Esophagus squamous epithelium (tissue), 5 donors: Measurements from ENCODE around the gene ADIG. TPM values are rescaled to one million over a fixed set of nuclear protein-coding genes. Genes with fewer than 3 reads are reported as not detected.
A peak's percentile ranks its signal among the peaks of the same experiment; 100 is the strongest.

Source experiments
- DNase-seq: peaks from one replicate; lab custom pipeline; 2025; lab: John Stamatoyannopoulos, UW
- H3K27ac ChIP-seq, 4 donors: fragments of 200-600 bp; sonication (generic); one replicate each; pipeline ENCODE4 v1.5.1; 2016 to 2019; ENCODE audit warnings: mild to moderate bottlenecking in 1 of 4
- H3K27me3 ChIP-seq, 4 donors: fragments of 200-600 bp; sonication (generic); 1 replicate in 3 of 4; 2 replicates in 1 of 4; pipeline versions ENCODE4 v1.5.1 to v1.6.0; 2017 to 2021; ENCODE audit warnings: antibody characterized with exemption in 1 of 4
- H3K36me3 ChIP-seq, 3 donors: fragments of 200-600 bp; sonication (generic); one replicate each; pipeline ENCODE4 v1.5.1; 2016 to 2019
- H3K4me1 ChIP-seq, 3 donors: fragments of 200-600 bp; sonication (generic); one replicate each; pipeline ENCODE4 v1.5.1; 2017 to 2019
- H3K4me3 ChIP-seq, 4 donors: fragments of 200-600 bp; sonication (generic); 1 replicate in 3 of 4; 2 replicates in 1 of 4; pipeline ENCODE4 v1.5.1; 2016 to 2019; ENCODE audit warnings: mild to moderate bottlenecking in 2 of 4, moderate library complexity in 1 of 4
- H3K9me3 ChIP-seq, 3 donors: fragments of 200-600 bp; sonication (generic); one replicate each; pipeline ENCODE4 v1.5.1; 2016 to 2019
- POLR2A ChIP-seq, 4 donors: fragments of 450-650 bp; IDR thresholded peaks; one replicate each; pipeline ENCODE4 v1.6.1; 2017; ENCODE audit warnings: antibody characterized with exemption in 4 of 4, mild to moderate bottlenecking in 4 of 4, moderate library complexity in 3 of 4
- WGBS, 2 donors: methylation state at CpG; one replicate each; pipeline ENCODE4 v1.1.5; 2018; 5-methylcytosine and 5-hydroxymethylcytosine counted together
- intact Hi-C: fragments of 100-400 bp; cut with DNase I; formaldehyde crosslinking; loops from one replicate; pipeline ENCODE4 v1.15.0; 2022
- total RNA-seq, 4 donors: library from RNA; depleted of rRNA; stranded (reverse); fragments of >200 nt; gene quantifications; one replicate each; pipeline ENCODE4 v1.1.0, GENCODE V29; 2016
- TF ChIP-seq, protein P1 (sequence below), 6 experiments: fragments of 450-650 bp in 4 of 6; fragments of 200-600 bp in 2 of 6; sonication (generic) in 2 of 6; IDR thresholded peaks; one replicate each; pipeline ENCODE4 v1.5.1; 2016 to 2019; ENCODE audit warnings: antibody characterized with exemption in 6 of 6, mild to moderate bottlenecking in 4 of 6, moderate library complexity in 4 of 6
- donor health status: DM: yes; HTN: yes; CAD: no.

ADIG gene
- total RNA-seq, 4 donors from 2014 or later = not detected

DNA sequence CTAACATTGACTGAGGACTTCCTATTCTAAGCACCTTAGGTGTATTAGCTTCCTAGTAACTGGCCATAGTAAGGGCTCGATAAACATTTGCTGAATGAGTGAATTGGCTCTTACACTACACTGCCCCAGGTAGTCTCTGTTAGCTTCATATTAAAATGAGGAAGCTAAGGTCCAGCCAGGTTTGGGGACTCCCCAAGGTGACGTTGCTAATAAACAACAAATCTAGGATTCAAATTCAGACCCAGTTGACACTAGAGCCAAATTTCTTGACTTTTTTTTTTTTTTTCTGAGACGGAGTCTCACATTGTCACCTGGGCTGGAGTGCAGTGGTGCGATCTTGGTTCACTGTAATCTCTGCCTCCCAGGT, 36.8 kb downstream of the ADIG start:
- H3K9me3 ChIP-seq = no peaks in the 10 kb centered on the region
- no peaks in the 10 kb centered on the region for H3K4me1 ChIP-seq
- H3K36me3 ChIP-seq = no peaks in the 10 kb centered on the region
- 71 to 86% methylated on average over 4 of the region's 4 CpGs for WGBS, 2 donors
- peak overlapping the region in 3 of 4 donors; percentile 3 to 78 (median 39) for H3K27ac ChIP-seq
- intact Hi-C loops = no loop called here
- no peak for DNase-seq
- no peak overlapping the region for H3K4me3 ChIP-seq
- peaks cover 0 to 86% (median 0%) of the 10 kb centered on the region in 4 donors for H3K27me3 ChIP-seq
- no peak for TF ChIP-seq POLR2A (IDR thresholded peaks at IDR 0.05)
- TF ChIP-seq, protein P1, sequence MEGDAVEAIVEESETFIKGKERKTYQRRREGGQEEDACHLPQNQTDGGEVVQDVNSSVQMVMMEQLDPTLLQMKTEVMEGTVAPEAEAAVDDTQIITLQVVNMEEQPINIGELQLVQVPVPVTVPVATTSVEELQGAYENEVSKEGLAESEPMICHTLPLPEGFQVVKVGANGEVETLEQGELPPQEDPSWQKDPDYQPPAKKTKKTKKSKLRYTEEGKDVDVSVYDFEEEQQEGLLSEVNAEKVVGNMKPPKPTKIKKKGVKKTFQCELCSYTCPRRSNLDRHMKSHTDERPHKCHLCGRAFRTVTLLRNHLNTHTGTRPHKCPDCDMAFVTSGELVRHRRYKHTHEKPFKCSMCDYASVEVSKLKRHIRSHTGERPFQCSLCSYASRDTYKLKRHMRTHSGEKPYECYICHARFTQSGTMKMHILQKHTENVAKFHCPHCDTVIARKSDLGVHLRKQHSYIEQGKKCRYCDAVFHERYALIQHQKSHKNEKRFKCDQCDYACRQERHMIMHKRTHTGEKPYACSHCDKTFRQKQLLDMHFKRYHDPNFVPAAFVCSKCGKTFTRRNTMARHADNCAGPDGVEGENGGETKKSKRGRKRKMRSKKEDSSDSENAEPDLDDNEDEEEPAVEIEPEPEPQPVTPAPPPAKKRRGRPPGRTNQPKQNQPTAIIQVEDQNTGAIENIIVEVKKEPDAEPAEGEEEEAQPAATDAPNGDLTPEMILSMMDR (IDR thresholded peaks at IDR 0.05) = no peak

DNA sequence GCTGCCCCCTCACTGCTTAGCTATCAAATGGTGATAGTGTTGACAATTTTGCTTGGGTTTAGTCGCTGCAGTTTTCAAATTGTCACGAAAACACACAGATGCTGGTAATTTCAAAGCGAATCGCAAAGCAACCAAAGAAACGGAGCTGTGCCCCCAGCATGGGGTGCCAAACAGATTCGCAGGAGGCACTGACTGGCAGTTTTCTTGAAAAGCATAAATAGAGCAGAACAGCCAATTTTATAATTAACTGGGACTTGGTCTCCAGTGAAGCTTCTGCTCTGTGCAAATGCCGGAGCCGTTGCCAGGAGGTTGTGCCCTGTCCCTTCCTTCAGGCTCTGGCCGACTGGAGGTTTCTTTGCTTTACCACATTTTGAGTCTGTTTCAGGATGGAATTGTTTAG, 39.4 kb downstream of the ADIG start:
- intact Hi-C loops = no loop called here
- WGBS, 2 donors = 56 to 71% methylated on average over 6 to 9 of the region's 9 CpGs
- no peak for TF ChIP-seq POLR2A (IDR thresholded peaks at IDR 0.05)
- TF ChIP-seq, protein P1 (IDR thresholded peaks at IDR 0.05) = no peak
- Histone ChIP-seq H3K4me3 (no peak overlapping the region), H3K9me3 (no peaks in the 10 kb centered on the region), H3K4me1 (no peaks in the 10 kb centered on the region), H3K27me3 (peaks cover 0 to 69% (median 0%) of the 10 kb centered on the region in 4 donors), H3K36me3 (no peaks in the 10 kb centered on the region), H3K27ac (no peak overlapping the region)
- no peak for DNase-seq

DNA sequence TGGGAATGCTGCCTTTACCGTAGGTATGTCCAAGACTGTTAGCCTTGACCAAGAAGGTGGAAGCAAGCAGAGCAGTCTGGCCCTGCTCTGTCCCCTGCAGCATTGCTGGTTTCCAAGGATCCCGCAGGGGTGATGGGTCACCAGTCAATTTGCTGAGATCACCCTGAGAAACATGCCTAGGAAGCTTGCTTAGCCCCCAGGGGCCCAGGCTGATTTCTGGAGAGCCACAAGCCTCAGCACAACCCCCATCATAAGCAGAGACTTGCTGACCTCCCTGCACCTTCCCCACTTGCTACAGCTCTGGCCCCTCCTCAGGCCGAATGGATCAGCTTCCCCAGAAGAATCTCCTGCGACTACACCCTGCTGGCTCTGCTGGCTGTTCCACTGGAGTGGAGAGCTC, 42.1 kb downstream of the ADIG start:
- WGBS, 2 donors = 67% methylated on average over 1 of the region's 4 CpGs; no CpG with 5 or more reads in 1 of the 2 donors
- intact Hi-C loops = no loop called here

DNA sequence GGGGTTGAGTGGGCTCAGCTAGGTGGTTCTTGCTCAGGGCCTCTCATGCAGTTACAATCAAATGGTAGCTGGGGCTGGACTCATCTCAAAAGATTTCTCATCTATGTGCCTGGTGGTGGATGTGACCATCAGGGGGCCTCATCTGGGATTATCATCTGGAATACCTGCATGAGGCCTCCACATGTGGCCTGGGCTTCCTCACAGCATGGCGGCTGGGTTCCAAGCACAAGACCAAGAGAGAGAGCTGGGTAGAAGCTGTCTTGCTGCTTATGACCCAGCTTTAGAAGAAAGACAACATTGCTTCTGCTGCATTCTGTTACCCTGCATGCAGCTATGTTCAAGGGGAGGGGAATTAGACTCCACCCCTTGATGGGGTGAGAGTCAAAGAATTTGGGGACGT, 43.1 kb downstream of the ADIG start:
- H3K4me1 ChIP-seq = no peaks in the 10 kb centered on the region
- 86% methylated on average over 2 of the region's 2 CpGs for whole genome bisulfite sequencing, 2 donors
- intact Hi-C loops = no loop called here
- no peaks in the 10 kb centered on the region for H3K9me3 ChIP-seq
- no peak overlapping the region for H3K4me3 ChIP-seq
- H3K27me3 ChIP-seq = peaks cover 0 to 35% (median 0%) of the 10 kb centered on the region in 4 donors
- TF ChIP-seq POLR2A (IDR thresholded peaks at IDR 0.05) = no peak
- TF ChIP-seq, protein P1 (IDR thresholded peaks at IDR 0.05) = no peak
- H3K27ac ChIP-seq = no peak overlapping the region
- H3K36me3 ChIP-seq = no peaks in the 10 kb centered on the region
- no peak for DNase-seq

More for the DNA sequence above, 42.1 kb downstream of the ADIG start:
- H3K4me3 ChIP-seq = no peak overlapping the region
- no peak overlapping the region for H3K27ac ChIP-seq
- TF ChIP-seq POLR2A (IDR thresholded peaks at IDR 0.05) = no peak
- TF ChIP-seq, protein P1 (IDR thresholded peaks at IDR 0.05) = no peak
- no peaks in the 10 kb centered on the region for H3K9me3 ChIP-seq
- H3K36me3 ChIP-seq = no peaks in the 10 kb centered on the region
- H3K4me1 ChIP-seq = no peaks in the 10 kb centered on the region
- H3K27me3 ChIP-seq = peaks cover 0 to 44% (median 0%) of the 10 kb centered on the region in 4 donors
- DNase-seq = no peak

DNA sequence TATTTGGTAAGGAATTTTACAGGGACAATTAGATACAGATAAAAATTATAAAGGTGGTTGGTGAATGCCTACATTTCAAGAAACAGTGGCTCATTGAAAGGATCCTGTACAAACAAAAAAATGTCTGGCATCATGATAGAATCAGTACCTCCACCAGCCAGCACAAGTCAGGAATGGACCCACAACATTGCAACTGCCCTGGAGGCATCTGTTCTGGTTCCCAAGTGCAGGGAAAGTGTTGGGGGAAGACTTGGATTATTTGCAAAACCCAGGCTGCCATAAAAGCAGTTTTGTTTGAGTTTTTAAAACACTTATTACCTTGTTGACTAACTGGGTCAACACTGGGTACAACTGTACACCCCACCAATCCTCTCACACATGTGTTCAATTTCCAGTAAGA, 44.9 kb downstream of the ADIG start:
- TF ChIP-seq, protein P1 (IDR thresholded peaks at IDR 0.05) = no peak
- intact Hi-C loops = no loop called here
- H3K4me3 ChIP-seq = no peak overlapping the region
- no peaks in the 10 kb centered on the region for H3K4me1 ChIP-seq
- H3K36me3 ChIP-seq = no peaks in the 10 kb centered on the region
- peaks cover 0 to 17% (median 0%) of the 10 kb centered on the region in 4 donors for H3K27me3 ChIP-seq
- DNase-seq = no peak
- no peak overlapping the region for H3K27ac ChIP-seq
- no peaks in the 10 kb centered on the region for H3K9me3 ChIP-seq
